Measurements from ENCODE around the gene PUS7. TPM values are rescaled to one million over a fixed set of nuclear protein-coding genes. Genes with fewer than 3 reads are reported as not detected.

PUS7 gene
- total and polyA plus RNA-seq, 8 donors, result 0.58 to 24.2 (median 9.2) TPM

- Histone ChIP-seq H3K4me1 (no peaks in the 10 kb centered on the region), H3K9me3 (no peaks in the 10 kb centered on the region), H3K27me3 (no peaks in the 10 kb centered on the region), H3K36me3 (peaks cover 0 to 19% (median 15%) of the 10 kb centered on the region in 4 donors), H3K4me3 (no peak overlapping the region), H3K27ac (no peak overlapping the region)
- DNase-seq, result no peak
- TF ChIP-seq CTCF (IDR thresholded peaks at IDR 0.05) (no peak), POLR2AphosphoS5 (IDR thresholded peaks at IDR 0.05) (no peak), EP300 (IDR thresholded peaks at IDR 0.05) (no peak), POLR2A (IDR thresholded peaks at IDR 0.05) (no peak)
- 93 to 96% (median 96%) methylated on average over 3 of the region's 3 CpGs for WGBS, 5 donors
- intact Hi-C loops (cut with DNase I; ENCODE audit: low total_unique reads), result no loop called here
Measured at GRCh38 chr7:105470090-105470489, 52.0 kb downstream of the PUS7 start.

- intact Hi-C loops (cut with DNase I; ENCODE audit: low total_unique reads), result no loop called here
- peaks cover 0 to 55% (median 46%) of the 10 kb centered on the region in 4 donors for H3K36me3 ChIP-seq
- H3K27me3 ChIP-seq, result no peaks in the 10 kb centered on the region
- no peak for DNase-seq
- no peaks in the 10 kb centered on the region for H3K4me1 ChIP-seq
- TF ChIP-seq POLR2A (IDR thresholded peaks at IDR 0.05) (no peak), POLR2AphosphoS5 (IDR thresholded peaks at IDR 0.05) (no peak), EP300 (IDR thresholded peaks at IDR 0.05) (no peak), CTCF (IDR thresholded peaks at IDR 0.05) (no peak)
- WGBS, 5 donors, result 74 to 95% (median 85%) methylated on average over 3 of the region's 3 CpGs
- H3K9me3 ChIP-seq, result no peaks in the 10 kb centered on the region
- H3K27ac ChIP-seq, result no peak overlapping the region
- no peak overlapping the region for H3K4me3 ChIP-seq
Measured at GRCh38 chr7:105462765-105463420, 59.2 kb downstream of the PUS7 start.

GRCh38 chr7:105461518-105461917, 60.6 kb downstream of the PUS7 start:
- Histone ChIP-seq H3K4me3 (no peak overlapping the region), H3K4me1 (no peaks in the 10 kb centered on the region), H3K27me3 (no peaks in the 10 kb centered on the region), H3K27ac (no peak overlapping the region), H3K9me3 (no peaks in the 10 kb centered on the region), H3K36me3 (peaks cover 0 to 67% (median 57%) of the 10 kb centered on the region in 4 donors)
- WGBS, 5 donors, result 41 to 72% (median 48%) methylated on average over 2 of the region's 2 CpGs
- DNase-seq, result peak in 1 of 2 donors; percentile 20
- TF ChIP-seq CTCF (IDR thresholded peaks at IDR 0.05), result no peak
- intact Hi-C loops (cut with DNase I; ENCODE audit: low total_unique reads), result no loop called here

- Histone ChIP-seq H3K4me3 (no peak overlapping the region), H3K9me3 (no peaks in the 10 kb centered on the region), H3K36me3 (peaks cover 0 to 62% (median 42%) of the 10 kb centered on the region in 4 donors), H3K4me1 (peaks cover 0 to 10% (median 3%) of the 10 kb centered on the region in 4 donors), H3K27me3 (no peaks in the 10 kb centered on the region), H3K27ac (no peak overlapping the region)
- intact Hi-C loops (cut with DNase I; ENCODE audit: low total_unique reads), result no loop called here
- no peak for DNase-seq
- WGBS, 5 donors, result 83 to 86% (median 86%) methylated on average over 8 of the region's 8 CpGs
- TF ChIP-seq CTCF (IDR thresholded peaks at IDR 0.05) (no peak), POLR2AphosphoS5 (IDR thresholded peaks at IDR 0.05) (no peak), POLR2A (IDR thresholded peaks at IDR 0.05) (no peak), EP300 (IDR thresholded peaks at IDR 0.05) (no peak)
Measured at GRCh38 chr7:105457619-105458225, 64.3 kb downstream of the PUS7 start.

All from stomach (tissue), 9 donors.